ENCODE data around the gene TBATA. TPM values are rescaled to one million over a fixed set of nuclear protein-coding genes. Genes with fewer than 3 reads are reported as not detected.

Gene TBATA
- total and polyA plus RNA-seq, 2 of the 8 experiments (the other 6 are each of a cell fraction or from before 2014, with no cell fraction given), result not detected

DNA sequence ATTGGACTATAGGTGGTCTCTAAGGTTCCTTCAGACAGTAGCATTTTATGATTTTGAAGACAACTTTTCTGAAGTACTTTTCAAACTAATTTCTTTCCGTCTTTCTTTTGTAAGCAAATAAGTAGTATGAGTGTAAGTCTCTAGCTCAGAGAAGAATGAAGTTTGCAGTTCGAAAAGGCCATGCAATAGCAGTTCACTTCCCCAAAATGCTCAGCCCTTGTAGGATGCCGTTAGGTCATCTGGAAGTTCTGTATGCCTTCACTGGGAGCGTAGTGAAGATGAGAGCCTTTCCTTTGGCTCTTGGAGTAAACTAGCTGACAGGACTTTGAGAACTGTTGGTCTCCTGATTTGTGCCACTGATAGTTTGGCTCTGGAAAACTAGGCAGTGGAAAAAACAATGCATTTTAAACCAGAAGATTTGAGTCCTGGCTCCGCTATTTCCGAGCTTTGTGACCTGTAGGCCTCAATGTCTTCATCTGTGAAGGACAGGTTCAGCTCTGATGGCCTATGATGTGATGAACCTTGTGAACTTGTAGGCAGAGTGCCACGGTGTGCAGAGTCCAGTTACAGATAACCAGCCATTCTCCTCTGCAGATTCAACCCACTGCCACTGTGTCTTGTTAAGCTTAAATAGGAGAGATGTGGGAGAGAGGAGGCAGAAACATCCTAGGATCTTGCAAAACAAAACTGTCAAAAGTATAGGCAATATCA is 49.4 kb upstream of the TBATA start:
- H4K8ac ChIP-seq (ENCODE audit: extremely low read depth, insufficient read depth, low read length), result no peak overlapping the region
- no peaks in the 10 kb centered on the region for H3K27me3 ChIP-seq (replicated peaks in 1 of 4; ENCODE audit: control insufficient read depth in 3 of 4, extremely low read depth in 1 of 4, insufficient read depth in 3 of 4, low read length in 3 of 4)
- H3K9ac ChIP-seq (replicated peaks in 1 of 4; ENCODE audit: extremely low read depth in 1 of 4, low read depth in 3 of 4, low read length in 3 of 4), result no peak overlapping the region
- no peak overlapping the region for H2BK5ac ChIP-seq (ENCODE audit: low read depth, low read length)
- no peak overlapping the region for H3K56ac ChIP-seq (replicated peaks; ENCODE audit: insufficient read length, low read depth, low read length)
- no peaks in the 10 kb centered on the region for H3K23me2 ChIP-seq (ENCODE audit: low read depth, low read length)
- no peak overlapping the region for H3K14ac ChIP-seq (ENCODE audit: insufficient read length)
- no peak for FAIRE-seq
- WGBS, 2 experiments (ENCODE audit: extremely low coverage in 1 of 2, insufficient coverage in 1 of 2, insufficient read length in 1 of 2, insufficient replicate concordance in 2 of 2, low coverage in 1 of 2, low lambda C conversion rate in 2 of 2, missing lambda C conversion rate in 1 of 2), result 90% methylated on average over 7 of the region's 7 CpGs; no CpG with 5 or more reads in 1 of the 2 experiments
- H2AK5ac ChIP-seq (ENCODE audit: low read depth, low read length), result no peak overlapping the region
- H3K18ac ChIP-seq (ENCODE audit: extremely low read depth, low read length), result no peak overlapping the region
- H3K79me2 ChIP-seq (ENCODE audit: control insufficient read depth in 1 of 2, insufficient read depth in 2 of 2, low read length in 2 of 2), result peaks cover 0 to 77% of the 10 kb centered on the region in 2 experiments; a peak in 3 of 4 replicates
- no peaks in the 10 kb centered on the region for H3K9me3 ChIP-seq (ENCODE audit: insufficient read depth in 2 of 2, low read depth in 1 of 2, low read length in 1 of 2)
- H2BK20ac ChIP-seq (ENCODE audit: low read length), result no peak overlapping the region
- peaks cover 0 to 5% (median 1%) of the 10 kb centered on the region in 4 experiments; a peak in 1 of 8 replicates for H3K36me3 ChIP-seq (ENCODE audit: control insufficient read depth in 2 of 4, insufficient read depth in 4 of 4, low read length in 3 of 4)
- H3K4me3 ChIP-seq (ENCODE audit: extremely low read depth in 1 of 4, insufficient read depth in 2 of 4, low read depth in 3 of 4, low read length in 4 of 4), result no peak overlapping the region
- no peak overlapping the region for H3K23ac ChIP-seq (ENCODE audit: insufficient read length)
- H4K5ac ChIP-seq (ENCODE audit: insufficient read length, low read depth, low read length), result no peak overlapping the region
- H2BK120ac ChIP-seq (replicated peaks; ENCODE audit: low read depth, low read length), result no peak overlapping the region
- no peak overlapping the region for H3K4me2 ChIP-seq (ENCODE audit: insufficient read depth in 1 of 2, low read depth in 2 of 2, low read length in 2 of 2)
- no peak overlapping the region for H2AFZ ChIP-seq (ENCODE audit: low read length)
- no peak for DNase-seq (ENCODE audit: low read depth in 1 of 2, low spot score in 2 of 2)
- H3K4me1 ChIP-seq (replicated peaks in 1 of 4; ENCODE audit: control insufficient read depth in 3 of 4, insufficient read depth in 4 of 4, low read length in 3 of 4), result no peaks in the 10 kb centered on the region
- H2BK12ac ChIP-seq (ENCODE audit: low read depth, low read length), result no peak overlapping the region
- H3K4ac ChIP-seq (replicated peaks; ENCODE audit: insufficient read length, low read depth, low read length), result no peak overlapping the region
- no peak overlapping the region for H4K91ac ChIP-seq (replicated peaks; ENCODE audit: insufficient read length, low read length)
- peaks cover 3 to 13% of the 10 kb centered on the region in 2 experiments for H4K20me1 ChIP-seq (replicated peaks in 1 of 2; ENCODE audit: control insufficient read depth in 1 of 2, insufficient read depth in 2 of 2, low read length in 2 of 2)
- H2BK15ac ChIP-seq (ENCODE audit: low read length), result no peak overlapping the region
- POLR2A ChIA-PET (ENCODE audit: partially characterized antibody), result interaction anchor here (1.5 kb wide), 1 partner anchor 13 kb away, joined by 3 read pairs; no protein-coding TSS in a partner anchor
- H3K27ac ChIP-seq (ENCODE audit: low read depth, low read length), result no peak overlapping the region
- CTCF ChIA-PET (ENCODE audit: partially characterized antibody), result interaction anchor here (1.1 kb wide), 1 partner anchor 18 kb away, joined by 3 read pairs; no protein-coding TSS in a partner anchor
- H3K79me1 ChIP-seq (ENCODE audit: low read depth, low read length), result peaks cover 13% of the 10 kb centered on the region

All from H1 (cell line).